Calu3 (cell line): ENCODE results near the gene SF3B6. TPM values are rescaled to one million over a fixed set of nuclear protein-coding genes. Genes with fewer than 3 reads are reported as not detected.

Source experiments
- BruUV-seq: library from RNA; stranded (reverse); fragments of 400-500 nt; replicated peaks from 2 replicates; lab custom pipeline; 2021; lab: Mats Ljungman, UMichigan
- CTCF ChIA-PET: fragments of 300-600 bp; sonication (Branson Sonifier 250); formaldehyde crosslinking; loops from one replicate; lab custom pipeline; 2022; ENCODE audit warnings: antibody characterized with exemption; lab: Charles Lee
- DNase-seq: peaks from one replicate; pipeline ENCODE4 v3.0.0; 2022
- H3K27ac Mint-ChIP-seq: one replicate; pipeline ENCODE4 v1.8.0; 2022; ENCODE audit warnings: mixed read lengths; ENCODE audit not compliant: unreplicated experiment
- H3K27me3 Mint-ChIP-seq: one replicate; pipeline ENCODE4 v1.8.0; 2022; ENCODE audit warnings: mixed read lengths; ENCODE audit not compliant: unreplicated experiment
- H3K36me3 Mint-ChIP-seq: one replicate; pipeline ENCODE4 v1.8.0; 2022; ENCODE audit warnings: mild to moderate bottlenecking, moderate library complexity, mixed read lengths; ENCODE audit not compliant: insufficient read depth, unreplicated experiment
- H3K4me1 Mint-ChIP-seq: one replicate; pipeline ENCODE4 v1.8.0; 2022; ENCODE audit warnings: mild to moderate bottlenecking, low read depth, mixed read lengths; ENCODE audit not compliant: unreplicated experiment
- H3K4me3 Mint-ChIP-seq: one replicate; pipeline ENCODE4 v1.8.0; 2022; ENCODE audit warnings: mild to moderate bottlenecking, low read depth, moderate library complexity, mixed read lengths; ENCODE audit not compliant: unreplicated experiment
- H3K9me3 Mint-ChIP-seq: one replicate; pipeline ENCODE4 v1.8.0; 2022; ENCODE audit warnings: low read depth, mixed read lengths; ENCODE audit not compliant: unreplicated experiment
- intact Hi-C: fragments of 100-400 bp; cut with micrococcal nuclease; formaldehyde crosslinking; loops from one replicate; pipeline ENCODE4 v1.10.0; 2022; ENCODE audit not compliant: unreplicated experiment
- total RNA-seq: library from RNA; stranded (reverse); gene quantifications from 2 replicates; pipeline ENCODE4 v1.2.3, GENCODE V29; 2022
- TF ChIP-seq, protein P1 (sequence below): fragments of 200-600 bp; IDR thresholded peaks from one replicate; pipeline ENCODE4 v1.8.0; 2022; ENCODE audit warnings: antibody characterized with exemption; ENCODE audit not compliant: unreplicated experiment

The SF3B6 gene
- total RNA-seq, 1 experiment from 2014 or later, result 112 TPM

DNA sequence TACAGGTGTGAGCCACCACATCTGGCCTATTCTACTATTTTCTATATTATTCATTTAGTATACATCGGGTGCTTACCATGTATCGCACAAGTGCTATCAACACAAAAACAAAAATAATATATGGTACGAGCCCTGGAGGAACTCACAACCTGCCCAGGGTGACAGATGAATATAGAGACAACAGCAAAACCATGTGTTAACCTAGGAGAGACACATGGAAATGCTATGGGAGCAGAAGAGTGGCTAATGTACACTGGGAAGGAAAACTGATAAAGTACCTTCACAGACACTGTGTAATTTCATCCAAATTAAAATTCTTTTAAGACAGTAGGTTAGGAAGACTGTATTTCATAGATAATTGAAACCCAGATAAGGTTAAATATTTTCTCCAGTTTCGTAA lies 3.9 kb downstream of the SF3B6 start:
- CTCF ChIA-PET, result no interaction called here
- DNase-seq, result no peak
- Mint-ChIP-seq H3K27ac (no peak overlapping the region), H3K36me3 (peaks cover 29% of the 10 kb centered on the region), H3K4me3 (no peak overlapping the region), H3K9me3 (no peaks in the 10 kb centered on the region), H3K4me1 (peaks cover 15% of the 10 kb centered on the region), H3K27me3 (no peaks in the 10 kb centered on the region)
- no TSS peak for BruUV-seq
- intact Hi-C loops, result no loop called here
- TF ChIP-seq, protein P1, sequence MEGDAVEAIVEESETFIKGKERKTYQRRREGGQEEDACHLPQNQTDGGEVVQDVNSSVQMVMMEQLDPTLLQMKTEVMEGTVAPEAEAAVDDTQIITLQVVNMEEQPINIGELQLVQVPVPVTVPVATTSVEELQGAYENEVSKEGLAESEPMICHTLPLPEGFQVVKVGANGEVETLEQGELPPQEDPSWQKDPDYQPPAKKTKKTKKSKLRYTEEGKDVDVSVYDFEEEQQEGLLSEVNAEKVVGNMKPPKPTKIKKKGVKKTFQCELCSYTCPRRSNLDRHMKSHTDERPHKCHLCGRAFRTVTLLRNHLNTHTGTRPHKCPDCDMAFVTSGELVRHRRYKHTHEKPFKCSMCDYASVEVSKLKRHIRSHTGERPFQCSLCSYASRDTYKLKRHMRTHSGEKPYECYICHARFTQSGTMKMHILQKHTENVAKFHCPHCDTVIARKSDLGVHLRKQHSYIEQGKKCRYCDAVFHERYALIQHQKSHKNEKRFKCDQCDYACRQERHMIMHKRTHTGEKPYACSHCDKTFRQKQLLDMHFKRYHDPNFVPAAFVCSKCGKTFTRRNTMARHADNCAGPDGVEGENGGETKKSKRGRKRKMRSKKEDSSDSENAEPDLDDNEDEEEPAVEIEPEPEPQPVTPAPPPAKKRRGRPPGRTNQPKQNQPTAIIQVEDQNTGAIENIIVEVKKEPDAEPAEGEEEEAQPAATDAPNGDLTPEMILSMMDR, result no peak

DNA sequence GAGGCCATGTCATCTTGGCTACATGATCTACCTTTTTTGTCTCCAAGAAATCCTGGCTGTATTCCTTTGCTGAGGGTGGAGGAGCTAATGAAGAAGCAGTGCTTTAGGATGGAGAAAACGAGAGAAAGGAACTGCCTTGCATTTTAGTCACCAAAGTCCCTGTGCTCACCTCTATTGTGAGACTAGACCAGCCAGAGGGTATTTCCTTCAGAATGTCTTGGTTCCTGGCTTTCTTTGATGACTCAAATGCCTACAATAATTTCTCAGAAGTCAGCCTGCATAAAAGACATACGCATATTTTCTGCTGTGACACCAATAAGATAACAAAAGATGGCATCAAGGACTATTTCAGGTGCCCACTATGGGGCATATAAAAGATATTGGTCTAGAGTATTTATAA lies 10.8 kb downstream of the SF3B6 start:
- no peak overlapping the region for H3K4me3 Mint-ChIP-seq
- intact Hi-C loops, result no loop called here
- no peaks in the 10 kb centered on the region for H3K4me1 Mint-ChIP-seq
- CTCF ChIA-PET, result interaction anchor here (1.0 to 1.1 kb wide), 2 partner anchors 15 to 18 kb away, joined by 3 to 4 read pairs; partner anchors contain the start of gene WDCP
- H3K36me3 Mint-ChIP-seq, result peaks cover 11% of the 10 kb centered on the region
- BruUV-seq, result no TSS peak
- DNase-seq, result no peak
- TF ChIP-seq, protein P1, result no peak
- H3K27me3 Mint-ChIP-seq, result no peaks in the 10 kb centered on the region
- no peaks in the 10 kb centered on the region for H3K9me3 Mint-ChIP-seq
- H3K27ac Mint-ChIP-seq, result no peak overlapping the region

DNA sequence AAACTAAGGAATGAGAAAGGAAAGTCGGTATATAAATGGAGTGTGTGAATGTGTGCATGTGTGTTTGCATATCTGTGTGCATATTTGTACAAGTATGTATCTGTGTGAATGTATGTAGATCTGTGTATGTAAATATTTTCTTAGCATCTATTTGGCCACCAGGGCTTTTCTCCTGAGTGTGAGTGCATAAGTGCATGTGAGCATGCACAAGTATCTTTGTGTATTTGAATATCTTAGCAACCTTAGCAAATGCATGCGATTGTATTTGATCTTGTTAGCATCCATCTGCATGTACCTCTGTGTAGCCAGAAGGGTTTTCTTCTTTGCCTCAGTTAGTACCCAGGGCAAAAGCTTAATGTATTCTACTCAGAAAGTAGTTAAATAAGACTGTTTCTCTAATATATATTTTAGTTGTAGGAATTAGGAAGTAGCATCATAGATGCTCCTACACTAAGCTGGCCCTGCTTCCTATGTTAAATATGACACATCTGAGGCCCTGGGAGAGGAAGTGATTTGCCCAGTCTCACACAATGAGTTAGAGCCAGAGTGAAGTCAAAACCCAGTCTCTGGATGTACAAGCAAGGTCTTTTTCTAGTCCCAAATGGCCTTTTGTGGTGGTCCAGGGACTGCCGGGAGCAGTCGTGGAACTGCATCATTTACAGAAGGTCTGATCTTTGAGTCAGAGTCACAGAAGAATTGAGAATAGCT lies 17.4 kb downstream of the SF3B6 start:
- Mint-ChIP-seq H3K4me3 (no peak overlapping the region), H3K36me3 (no peaks in the 10 kb centered on the region), H3K27ac (no peak overlapping the region), H3K27me3 (no peaks in the 10 kb centered on the region), H3K9me3 (no peaks in the 10 kb centered on the region), H3K4me1 (peaks cover 9% of the 10 kb centered on the region)
- no peak for DNase-seq
- CTCF ChIA-PET, result interaction anchor here (0.6 to 1.6 kb wide), 2 partner anchors 18 to 764 kb away, joined by 4 read pairs; partner anchors contain the start of gene SF3B6
- intact Hi-C loops, result no loop called here
- BruUV-seq, result no TSS peak
- TF ChIP-seq, protein P1, result no peak

DNA sequence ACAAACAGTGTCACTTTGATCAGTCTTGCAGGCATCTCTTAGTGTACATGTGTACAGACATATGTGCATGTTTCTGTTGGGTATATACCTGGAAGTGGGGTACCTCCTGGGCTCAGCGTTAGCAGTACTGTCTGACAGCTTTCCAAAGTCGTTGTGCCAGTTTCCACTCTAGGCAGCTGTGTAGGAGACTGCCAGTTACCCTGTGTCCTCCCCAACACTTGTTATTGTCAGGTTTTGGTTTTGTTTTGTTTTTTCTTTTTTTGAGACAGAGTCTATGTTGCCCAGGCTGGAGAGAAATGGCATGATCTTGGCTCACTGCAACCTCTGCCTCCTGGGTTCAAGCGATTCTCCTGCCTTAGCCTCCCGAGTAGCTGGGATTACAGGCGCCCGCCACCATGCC lies 20.4 kb downstream of the SF3B6 start:
- Mint-ChIP-seq H3K9me3 (no peaks in the 10 kb centered on the region), H3K4me1 (peaks cover 9% of the 10 kb centered on the region), H3K4me3 (no peak overlapping the region), H3K27ac (no peak overlapping the region), H3K36me3 (no peaks in the 10 kb centered on the region), H3K27me3 (no peaks in the 10 kb centered on the region)
- BruUV-seq, result no TSS peak
- TF ChIP-seq, protein P1, result no peak
- intact Hi-C loops, result no loop called here
- DNase-seq, result no peak
- CTCF ChIA-PET, result no interaction called here
